22Rv1 (cell line): ENCODE data around the gene TRMU.
A peak's percentile ranks its signal among the peaks of the same experiment; 100 is the strongest.

ENCODE experiments used
- H3K27ac ChIP-seq: fragments of 450-650 bp; 2 replicates; pipeline ENCODE4 v1.5.1; 2017
- CTCF ChIP-seq: fragments of 450-650 bp; IDR thresholded peaks from 2 replicates; pipeline ENCODE4 v1.5.1; 2017; ENCODE audit warnings: mild to moderate bottlenecking
- ZFX ChIP-seq: fragments of 450-650 bp; IDR thresholded peaks from 2 replicates; pipeline ENCODE4 v1.6.1; 2017; ENCODE audit warnings: antibody characterized with exemption, borderline replicate concordance

TRMU gene

DNA sequence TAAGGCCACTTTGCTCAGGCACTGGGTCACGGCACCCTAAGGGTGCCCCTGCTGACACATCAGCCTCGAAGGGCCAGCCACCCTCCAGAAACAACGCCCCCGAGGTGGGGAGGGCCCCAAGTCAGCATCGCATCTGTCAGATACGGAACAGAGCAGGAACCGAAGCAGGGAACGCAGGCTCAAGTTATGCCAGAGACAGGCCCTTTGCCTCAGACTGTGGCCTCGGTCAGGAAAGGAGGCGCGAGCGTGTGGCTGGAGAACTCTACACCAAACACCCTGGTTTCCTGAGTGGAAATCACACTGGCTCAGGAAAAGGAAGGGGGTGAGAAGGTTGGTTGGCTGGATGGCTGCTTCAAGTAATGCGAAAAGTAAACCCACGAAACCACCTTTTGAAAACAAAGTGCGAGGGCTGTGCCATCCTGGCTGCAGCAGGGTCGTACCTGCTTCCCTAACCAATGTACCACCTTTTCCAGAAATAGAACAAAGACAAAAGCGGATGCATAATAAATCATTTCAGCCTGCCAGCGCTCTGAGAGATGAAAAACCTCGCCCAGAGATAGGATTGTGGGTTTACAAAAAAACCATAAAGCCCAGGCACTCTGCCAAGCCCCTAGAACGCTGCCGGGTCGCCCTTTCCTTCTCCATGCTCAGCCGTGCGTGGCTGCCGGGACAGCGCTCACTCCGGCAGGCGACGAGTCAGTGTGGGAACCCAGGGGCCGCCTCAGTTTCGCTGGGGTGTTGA lies 38.6 kb downstream of the TRMU start:
- H3K27ac ChIP-seq = peak overlapping the region; percentile 85
- TF ChIP-seq ZFX = no peak
- TF ChIP-seq CTCF = no peak

- TF ChIP-seq CTCF (no peak), ZFX (no peak)
- H3K27ac ChIP-seq = peak overlapping the region; percentile 85
Measured at GRCh38 chr22:46374663-46375474, 39.4 kb downstream of the TRMU start.

DNA sequence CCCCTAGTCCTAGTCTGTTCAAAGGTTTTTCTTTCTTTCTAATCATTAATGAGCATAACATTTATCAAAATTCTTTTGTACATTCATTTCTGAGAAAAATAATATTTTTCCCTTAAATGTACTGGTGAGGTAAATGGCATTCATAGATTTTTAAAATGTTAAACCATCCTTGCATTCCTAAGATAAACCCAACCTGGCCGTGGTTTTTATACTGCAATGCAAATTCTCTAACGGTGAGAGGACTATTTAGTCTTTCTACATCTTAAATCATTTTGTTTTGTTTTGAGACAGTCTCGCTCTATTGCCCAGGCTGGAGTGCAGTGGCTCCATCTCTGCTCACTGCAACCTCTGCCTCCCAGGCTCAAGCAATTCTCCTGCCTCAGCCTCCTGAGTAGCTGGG lies 40.6 kb downstream of the TRMU start:
- peak overlapping the region; percentile 85 for H3K27ac ChIP-seq
- TF ChIP-seq ZFX = no peak
- TF ChIP-seq CTCF = no peak

GRCh38 chr22:46376908-46377524 lies 41.5 kb downstream of the TRMU start:
- H3K27ac ChIP-seq = peak overlapping the region; percentile 85
- TF ChIP-seq ZFX = no peak
- TF ChIP-seq CTCF = no peak

DNA sequence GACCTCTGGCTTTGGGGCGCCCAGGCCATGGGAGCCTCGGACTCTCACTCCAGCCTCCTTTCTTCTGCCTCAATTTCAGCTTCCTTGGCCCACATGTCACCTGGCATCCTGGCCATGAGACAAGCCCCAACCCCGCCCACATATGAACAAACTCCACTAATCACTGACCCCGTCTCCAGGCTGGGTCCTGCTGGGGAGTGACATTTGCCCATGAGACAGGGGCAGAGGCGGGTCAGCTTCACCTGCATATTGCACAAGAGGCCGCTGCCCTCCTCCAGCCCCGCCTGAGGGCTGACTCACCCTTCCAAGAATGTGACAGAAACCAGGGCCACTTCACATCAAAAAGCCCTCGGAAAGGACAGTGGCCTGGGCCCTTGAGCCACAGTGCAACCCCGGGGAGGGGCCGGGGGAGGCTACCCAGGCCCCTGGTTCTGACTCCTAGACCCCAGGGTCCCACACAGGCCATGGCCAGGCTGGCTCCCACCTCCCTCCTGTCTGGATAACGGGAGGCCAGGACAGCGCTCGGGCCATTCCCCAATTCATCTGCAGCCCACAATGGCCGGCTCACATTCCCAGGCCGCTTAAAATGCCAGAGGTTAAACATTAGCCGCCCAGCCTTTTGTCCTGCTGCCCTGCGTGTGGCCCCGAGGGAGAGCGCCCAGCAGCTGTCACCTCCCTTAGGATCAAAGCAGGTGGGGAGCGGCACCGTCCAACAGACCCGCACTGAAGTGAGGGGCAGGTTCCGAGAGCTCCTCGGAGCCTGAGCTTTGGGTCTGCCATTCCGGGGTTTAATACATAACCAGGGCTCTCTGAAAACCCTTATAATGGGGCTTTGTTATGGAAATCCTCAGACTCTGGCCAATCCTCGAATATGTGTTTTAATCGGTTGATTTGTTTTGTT lies 42.3 kb downstream of the TRMU start:
- peak overlapping the region; percentile 85 for H3K27ac ChIP-seq
- TF ChIP-seq ZFX = no peak
- TF ChIP-seq CTCF = no peak

GRCh38 chr22:46378426-46379065 lies 43.0 kb downstream of the TRMU start:
- TF ChIP-seq ZFX (no peak), CTCF (no peak)
- H3K27ac ChIP-seq = peak overlapping the region; percentile 85
